GM12878 (cell line): ENCODE measurements around the gene ARHGEF10L. TPM values are rescaled to one million over a fixed set of nuclear protein-coding genes. Genes with fewer than 3 reads are reported as not detected.

Experiments used
- BCLAF1 ChIP-seq: fragments of 450-650 bp; IDR thresholded peaks from 2 replicates; pipeline ENCODE4 v1.6.1; 2017; ENCODE audit warnings: antibody characterized with exemption, mild to moderate bottlenecking, moderate library complexity
- HCFC1 ChIP-seq: fragments of 150-350 bp; IDR thresholded peaks from 2 replicates; pipeline ENCODE4 v1.6.1; 2014; ENCODE audit warnings: low read length
- IRF3 ChIP-seq: fragments of 450-650 bp; IDR thresholded peaks from 2 replicates; pipeline ENCODE4 v1.6.1; 2014; ENCODE audit warnings: mild to moderate bottlenecking
- MLLT1 ChIP-seq: fragments of 450-650 bp; IDR thresholded peaks from 2 replicates; pipeline ENCODE4 v1.6.1; 2016; ENCODE audit warnings: mild to moderate bottlenecking
- PRDM15 ChIP-seq: fragments of 450-650 bp; formaldehyde crosslinking; IDR thresholded peaks from 2 replicates; pipeline ENCODE4 v1.4.0; 2020; ENCODE audit warnings: mild to moderate bottlenecking, moderate library complexity
- RAD51 ChIP-seq: fragments of 450-650 bp; IDR thresholded peaks from 2 replicates; pipeline ENCODE4 v1.6.1; 2016; ENCODE audit warnings: moderate library complexity, mild to moderate bottlenecking, inconsistent platforms
- SUPT20H ChIP-seq: IDR thresholded peaks from 2 replicates; pipeline ENCODE4 v1.6.1; 2011; ENCODE audit warnings: low read depth, mild to moderate bottlenecking, low read length, moderate library complexity, borderline replicate concordance; ENCODE audit not compliant: control insufficient read depth
- polyA plus RNA-seq, 11 experiments: library from polyadenylated mRNA; depleted of rRNA in 4 of 11; unstranded in 6 of 11; stranded (reverse) in 5 of 11; fragments of >200 nt; fragmentation: Nextera tagmentation in 4 of 11; fragmentation: Illumina TruSeq in 1 of 11; extraction: Ambion mirVana in 4 of 11; extraction: Trizol in 1 of 11; gene quantifications; 1 replicate in 1 of 11; 2 replicates in 10 of 11; pipeline versions ENCODE4 v1.2.1 to v1.2.3, GENCODE V29; 2011 to 2016; ENCODE audit warnings: inconsistent platforms in 2 of 11, missing spikeins in 2 of 11, low read depth in 1 of 11
- total RNA-seq, 4 experiments: library from RNA; depleted of rRNA in 3 of 4; stranded (reverse); fragments of >200 nt in 3 of 4; fragmentation: Illumina TruSeq in 1 of 4; extraction: Trizol in 1 of 4; gene quantifications; 2 replicates each; pipeline versions ENCODE4 v1.2.1 to v1.2.3, GENCODE V29; 2013 to 2021

The ARHGEF10L gene
- total and polyA plus RNA-seq, 10 of the 15 experiments (the other 5 are each of a cell fraction or from before 2014, with no cell fraction given) = 0.05 to 0.94 (median 0.28) TPM; not detected in 2

- no peak for TF ChIP-seq MLLT1
- TF ChIP-seq IRF3 = no peak
- TF ChIP-seq RAD51 = no peak
- no peak for TF ChIP-seq SUPT20H
- no peak for TF ChIP-seq HCFC1
- TF ChIP-seq BCLAF1 = no peak
- TF ChIP-seq PRDM15 = no peak
- TF ChIP-seq, all 136 proteins: peak for 0
These were observed 58.2 kb downstream of the ARHGEF10L start (continued) for GRCh38 chr1:17597651-17598050.
